ENCODE results near the gene MAP4K2.

The MAP4K2 gene

GRCh38 chr11:64801158-64801464 lies 1.9 kb downstream of the MAP4K2 start:
- no peak overlapping the region for H3K27ac ChIP-seq
- H3K9me3 ChIP-seq (ENCODE audit: control insufficient read depth, low read length) = no peaks in the 10 kb centered on the region
- TF ChIP-seq CTCF (IDR thresholded peaks at IDR 0.05) = no peak
- H3K4me2 ChIP-seq (ENCODE audit: low read length) = no peak overlapping the region
- H3K36me3 ChIP-seq (ENCODE audit: control insufficient read depth, insufficient read depth, low read length) = no peaks in the 10 kb centered on the region
- H3K9ac ChIP-seq = no peak overlapping the region
- H2AFZ ChIP-seq = no peak overlapping the region
- no peak overlapping the region for H3K4me3 ChIP-seq (ENCODE audit: low read depth, low read length)
- peaks cover 5% of the 10 kb centered on the region for H3K4me1 ChIP-seq
- no peaks in the 10 kb centered on the region for H3K79me2 ChIP-seq
- H3K27me3 ChIP-seq (ENCODE audit: control insufficient read depth, insufficient read depth, low read length) = no peaks in the 10 kb centered on the region

- no peaks in the 10 kb centered on the region for H3K9me3 ChIP-seq (ENCODE audit: control insufficient read depth, low read length)
- no peaks in the 10 kb centered on the region for H3K79me2 ChIP-seq
- H3K27me3 ChIP-seq (ENCODE audit: control insufficient read depth, insufficient read depth, low read length) = no peaks in the 10 kb centered on the region
- no peaks in the 10 kb centered on the region for H3K36me3 ChIP-seq (ENCODE audit: control insufficient read depth, insufficient read depth, low read length)
- H3K4me2 ChIP-seq (ENCODE audit: low read length) = no peak overlapping the region
- no peak overlapping the region for H2AFZ ChIP-seq
- no peak overlapping the region for H3K27ac ChIP-seq
- no peak overlapping the region for H3K9ac ChIP-seq
- no peak overlapping the region for H3K4me3 ChIP-seq (ENCODE audit: low read depth, low read length)
- peaks cover 5% of the 10 kb centered on the region for H3K4me1 ChIP-seq
- TF ChIP-seq CTCF (IDR thresholded peaks at IDR 0.05) = no peak
Measured at GRCh38 chr11:64800303-64801157, 2.5 kb downstream of the MAP4K2 start.

GRCh38 chr11:64799623-64800302 lies 3.3 kb downstream of the MAP4K2 start:
- H3K4me2 ChIP-seq (ENCODE audit: low read length) = no peak overlapping the region
- no peak for TF ChIP-seq CTCF (IDR thresholded peaks at IDR 0.05)
- H3K27ac ChIP-seq = no peak overlapping the region

GRCh38 chr11:64799256-64799622 lies 3.8 kb downstream of the MAP4K2 start:
- Histone ChIP-seq H3K36me3 (ENCODE audit: control insufficient read depth, insufficient read depth, low read length) (no peaks in the 10 kb centered on the region), H3K4me3 (ENCODE audit: low read depth, low read length) (no peak overlapping the region), H3K27ac (no peak overlapping the region), H3K9me3 (ENCODE audit: control insufficient read depth, low read length) (no peaks in the 10 kb centered on the region), H3K27me3 (ENCODE audit: control insufficient read depth, insufficient read depth, low read length) (no peaks in the 10 kb centered on the region), H3K9ac (no peak overlapping the region), H3K4me1 (peaks cover 5% of the 10 kb centered on the region), H2AFZ (no peak overlapping the region), H3K79me2 (no peaks in the 10 kb centered on the region), H3K4me2 (ENCODE audit: low read length) (no peak overlapping the region)
- no peak for TF ChIP-seq CTCF (IDR thresholded peaks at IDR 0.05)

More at GRCh38 chr11:64799623-64800302, 3.3 kb downstream of the MAP4K2 start:
- Histone ChIP-seq H3K79me2 (no peaks in the 10 kb centered on the region), H3K27me3 (ENCODE audit: control insufficient read depth, insufficient read depth, low read length) (no peaks in the 10 kb centered on the region), H3K4me1 (peaks cover 5% of the 10 kb centered on the region), H3K36me3 (ENCODE audit: control insufficient read depth, insufficient read depth, low read length) (no peaks in the 10 kb centered on the region), H3K9me3 (ENCODE audit: control insufficient read depth, low read length) (no peaks in the 10 kb centered on the region), H3K9ac (no peak overlapping the region), H2AFZ (no peak overlapping the region), H3K4me3 (ENCODE audit: low read depth, low read length) (no peak overlapping the region)
